ENCODE measurements around the gene NR2C1. TPM values are rescaled to one million over a fixed set of nuclear protein-coding genes. Genes with fewer than 3 reads are reported as not detected.

The NR2C1 gene
- total RNA-seq, 1 donor from 2014 or later = 17.1 TPM

Other genes starting within 250 kb of the NR2C1 start
- 78.9 and 104 TPM in 2 replicates for gene NDUFA12, start 69.9 kb downstream of the NR2C1 start, total RNA-seq
- 9.2 and 15.9 TPM in 2 replicates for gene FGD6, start 143.8 kb upstream of the NR2C1 start, total RNA-seq
- gene VEZT, start 144.2 kb upstream of the NR2C1 start, total RNA-seq = 73.0 and 78.9 TPM in 2 replicates

Data from lung microvascular endothelial cell (primary cell).